GM12864 (cell line): Measurements from ENCODE around the gene NDUFS1.
A peak's percentile ranks its signal among the peaks of the same experiment; 100 is the strongest.
"Not testable (repeated sequence)": the region's sequence is repeated elsewhere in the genome, so short reads cannot be mapped to it uniquely, and the experiment has no call there.

ENCODE experiments used
- DNase-seq: peaks from one replicate; pipeline ENCODE4 v3.0.0-alpha.2; 2011; ENCODE audit warnings: low read depth
- H3K4me3 ChIP-seq: 2 replicates; pipeline ENCODE4 v1.5.1; 2011; ENCODE audit warnings: mild to moderate bottlenecking, low read depth, low read length, control low read depth
- TF ChIP-seq, protein P1 (sequence below): IDR thresholded peaks from 2 replicates; pipeline ENCODE4 v1.5.1; 2011; ENCODE audit warnings: low read depth, mild to moderate bottlenecking, moderate library complexity, low read length, control low read depth, inconsistent platforms; ENCODE audit errors: missing control alignments

The NDUFS1 gene

DNA sequence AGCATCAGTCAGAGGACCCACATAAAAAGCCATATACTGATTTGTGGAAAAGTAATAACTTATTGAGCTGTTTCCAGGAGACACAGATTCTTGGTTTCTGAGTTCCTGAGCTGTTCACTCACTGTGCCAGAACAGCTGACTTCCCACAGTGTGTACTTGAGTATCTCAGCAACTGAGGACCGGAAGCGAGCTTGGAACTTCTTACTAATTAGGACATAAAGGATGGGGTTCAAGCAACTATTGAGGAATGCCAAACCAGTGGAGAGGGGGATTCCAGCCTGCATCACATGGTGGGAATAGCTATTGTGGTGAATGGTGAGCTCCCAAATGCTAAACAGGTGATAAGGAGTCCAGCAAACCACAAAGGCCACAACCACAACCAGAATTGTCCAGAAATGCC is 16.9 kb upstream of the NDUFS1 start:
- no peak for DNase-seq
- TF ChIP-seq, protein P1, sequence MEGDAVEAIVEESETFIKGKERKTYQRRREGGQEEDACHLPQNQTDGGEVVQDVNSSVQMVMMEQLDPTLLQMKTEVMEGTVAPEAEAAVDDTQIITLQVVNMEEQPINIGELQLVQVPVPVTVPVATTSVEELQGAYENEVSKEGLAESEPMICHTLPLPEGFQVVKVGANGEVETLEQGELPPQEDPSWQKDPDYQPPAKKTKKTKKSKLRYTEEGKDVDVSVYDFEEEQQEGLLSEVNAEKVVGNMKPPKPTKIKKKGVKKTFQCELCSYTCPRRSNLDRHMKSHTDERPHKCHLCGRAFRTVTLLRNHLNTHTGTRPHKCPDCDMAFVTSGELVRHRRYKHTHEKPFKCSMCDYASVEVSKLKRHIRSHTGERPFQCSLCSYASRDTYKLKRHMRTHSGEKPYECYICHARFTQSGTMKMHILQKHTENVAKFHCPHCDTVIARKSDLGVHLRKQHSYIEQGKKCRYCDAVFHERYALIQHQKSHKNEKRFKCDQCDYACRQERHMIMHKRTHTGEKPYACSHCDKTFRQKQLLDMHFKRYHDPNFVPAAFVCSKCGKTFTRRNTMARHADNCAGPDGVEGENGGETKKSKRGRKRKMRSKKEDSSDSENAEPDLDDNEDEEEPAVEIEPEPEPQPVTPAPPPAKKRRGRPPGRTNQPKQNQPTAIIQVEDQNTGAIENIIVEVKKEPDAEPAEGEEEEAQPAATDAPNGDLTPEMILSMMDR, result no peak
- no peak overlapping the region for H3K4me3 ChIP-seq

DNA sequence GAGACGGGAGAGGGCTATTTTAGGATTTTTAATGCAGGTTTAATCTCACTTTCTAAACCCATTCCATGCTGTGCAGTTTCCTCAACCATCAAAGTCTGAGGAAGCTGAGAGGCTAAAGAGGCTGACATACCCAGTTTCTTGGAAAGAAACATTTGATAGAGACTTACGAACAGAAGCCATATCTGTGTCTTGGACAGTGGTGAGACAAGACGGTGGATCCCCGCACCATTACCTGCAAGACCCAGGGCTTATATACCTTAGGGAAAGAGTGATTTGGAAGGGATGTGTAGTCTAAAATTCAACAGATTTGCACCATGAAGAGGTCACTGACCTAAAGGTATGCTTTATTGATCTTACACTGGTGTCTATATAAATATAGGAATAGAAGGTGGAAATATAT is 13.9 kb upstream of the NDUFS1 start:
- TF ChIP-seq, protein P1, result no peak
- no peak overlapping the region for H3K4me3 ChIP-seq
- DNase-seq, result no peak

DNA sequence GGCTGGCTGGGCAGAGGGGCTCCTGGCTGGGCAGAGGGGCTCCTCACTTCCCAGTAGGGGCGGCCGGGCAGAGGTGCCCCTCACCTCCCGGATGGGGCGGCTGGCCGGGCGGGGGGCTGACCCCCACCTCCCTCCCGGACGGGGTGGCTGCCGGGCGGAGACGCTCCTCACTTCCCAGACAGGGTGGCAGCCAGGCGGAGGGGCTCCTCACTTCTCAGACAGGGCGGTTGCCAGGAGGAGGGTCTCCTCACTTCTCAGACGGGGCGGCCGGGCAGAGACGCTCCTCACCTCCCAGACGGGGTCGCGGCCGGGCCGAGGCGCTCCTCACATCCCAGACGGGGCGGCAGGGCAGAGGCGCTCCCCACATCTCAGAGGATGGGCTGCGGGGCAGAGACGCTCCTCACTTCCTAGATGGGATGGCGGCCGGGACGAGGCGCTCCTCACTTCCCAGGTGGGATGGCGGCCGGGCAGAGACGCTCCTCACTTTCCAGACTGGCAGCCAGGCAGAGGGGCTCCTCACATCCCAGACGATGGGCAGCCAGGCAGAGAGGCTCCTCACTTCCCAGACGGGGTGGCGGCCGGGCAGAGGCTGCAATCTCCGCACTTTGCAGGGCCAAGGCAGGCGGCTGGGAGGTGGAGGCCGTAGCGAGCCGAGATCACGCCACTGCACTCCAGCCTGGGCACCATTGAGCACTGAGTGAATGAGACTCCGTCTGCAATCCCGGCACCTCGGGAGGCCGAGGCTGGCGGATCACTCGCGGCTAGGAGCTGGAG is 12.6 kb upstream of the NDUFS1 start:
- not testable (repeated sequence) for H3K4me3 ChIP-seq, DNase-seq

DNA sequence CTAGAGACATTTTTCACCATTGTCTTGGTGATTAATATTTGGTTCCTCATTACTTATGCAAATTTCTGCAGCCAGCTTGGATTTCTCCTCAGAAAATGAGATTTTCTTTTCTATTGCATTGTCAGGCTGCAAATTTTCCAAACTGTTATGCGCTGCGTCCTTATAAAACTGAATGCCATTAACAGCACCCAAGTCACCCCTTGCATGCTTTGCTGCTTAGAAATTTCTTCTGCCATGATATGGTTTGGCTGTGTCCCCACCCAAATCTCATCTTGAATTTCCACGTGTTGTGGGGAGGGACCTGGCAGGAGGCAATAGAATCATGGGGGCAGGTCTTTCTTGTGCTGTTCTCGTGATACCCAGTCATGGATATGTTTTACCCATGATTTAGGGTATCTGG is 9.0 kb upstream of the NDUFS1 start:
- not testable (repeated sequence) for DNase-seq, H3K4me3 ChIP-seq

DNA sequence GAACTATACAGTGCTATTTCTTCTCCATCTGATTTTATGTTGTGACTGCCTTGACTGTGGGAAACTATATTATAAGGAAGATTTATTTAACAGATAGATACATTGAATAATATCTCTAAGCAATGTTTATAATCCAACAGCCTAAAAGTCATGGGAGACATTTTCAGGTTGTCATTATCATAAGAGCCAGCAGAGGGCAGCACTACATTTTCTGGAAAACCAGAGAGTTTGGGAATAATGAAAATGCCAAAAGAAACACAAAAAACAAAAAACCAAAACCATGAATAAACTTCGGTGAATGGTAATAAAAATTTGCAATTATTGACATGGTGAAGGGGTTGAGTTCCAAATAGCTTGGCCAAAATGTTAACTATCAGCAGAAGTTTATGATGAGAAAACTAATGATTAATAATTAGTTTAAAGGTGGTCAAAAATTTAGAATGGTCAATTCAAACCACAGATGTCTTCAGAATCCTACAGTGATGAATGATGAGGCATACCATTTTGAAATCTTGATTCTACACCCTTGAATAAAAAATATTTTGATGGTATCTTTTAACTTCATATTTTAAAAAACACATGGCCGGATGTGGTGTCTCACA is 5.1 kb upstream of the NDUFS1 start:
- no peak overlapping the region for H3K4me3 ChIP-seq
- DNase-seq, result no peak
- TF ChIP-seq, protein P1, result peak; percentile 61

DNA sequence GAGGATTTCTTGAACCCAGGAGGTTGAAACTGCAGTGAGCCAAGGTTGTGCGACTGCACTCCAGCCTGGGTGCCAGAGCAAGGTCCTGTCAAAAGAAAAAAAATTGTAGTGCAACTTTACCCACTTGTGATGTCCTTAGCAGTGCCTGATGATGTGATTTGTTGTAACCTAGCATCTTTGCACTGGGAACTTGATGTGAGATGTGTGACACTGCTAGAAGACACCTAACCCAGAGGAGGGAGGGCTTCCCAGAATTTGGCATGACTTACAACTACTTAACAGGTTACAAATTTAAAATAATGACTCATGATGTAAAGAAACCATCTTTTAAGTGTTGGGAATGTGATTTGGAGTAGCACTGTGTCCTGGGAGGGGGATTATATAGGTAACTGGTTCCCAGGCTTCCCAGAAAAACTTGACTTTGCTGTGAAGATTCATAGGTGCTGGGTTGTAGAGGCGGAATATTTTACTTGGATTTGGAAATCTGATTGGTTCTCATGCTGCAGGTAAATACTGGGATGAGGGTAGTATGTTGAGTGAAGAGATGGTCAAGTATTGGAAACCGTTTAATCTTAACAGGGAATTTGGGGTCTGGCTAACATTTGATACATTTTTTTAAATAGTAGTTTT is 4.1 kb upstream of the NDUFS1 start:
- DNase-seq, result no peak
- TF ChIP-seq, protein P1, result no peak
- no peak overlapping the region for H3K4me3 ChIP-seq

DNA sequence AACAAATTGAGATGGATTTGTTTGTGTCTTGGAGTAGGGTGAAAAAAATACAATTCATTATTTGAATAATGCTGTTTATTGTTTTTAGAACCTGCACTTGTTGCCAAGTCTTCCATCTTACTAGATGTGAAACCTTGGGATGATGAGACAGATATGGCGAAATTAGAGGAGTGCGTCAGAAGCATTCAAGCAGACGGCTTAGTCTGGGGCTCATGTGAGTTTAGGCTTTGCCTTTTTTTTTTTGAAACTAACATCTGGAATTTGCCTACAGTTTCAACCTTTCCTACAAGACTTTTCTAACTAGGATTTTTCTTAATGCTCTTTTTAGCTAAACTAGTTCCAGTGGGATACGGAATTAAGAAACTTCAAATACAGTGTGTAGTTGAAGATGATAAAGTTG is 3.2 kb upstream of the NDUFS1 start:
- DNase-seq, H3K4me3 ChIP-seq: not testable (repeated sequence)

DNA sequence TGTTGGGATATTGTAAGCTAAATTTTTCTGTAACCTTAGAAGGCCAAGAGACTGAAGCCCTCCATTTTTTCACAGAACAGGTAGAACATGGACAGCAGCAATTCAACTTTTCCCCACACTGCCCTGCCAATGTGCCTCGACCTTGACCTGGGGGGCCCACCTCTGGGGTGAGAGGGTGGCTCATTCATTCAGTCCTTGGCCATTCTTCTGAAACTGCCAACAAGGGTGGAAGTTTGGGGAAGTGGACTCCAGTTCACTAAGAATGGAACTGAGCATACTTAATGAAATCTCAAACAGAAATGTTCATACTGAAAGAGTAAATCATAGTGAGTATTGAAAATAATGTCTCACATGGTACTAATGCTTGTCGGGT is 1.5 kb upstream of the NDUFS1 start:
- peak overlapping the region; percentile 100 for H3K4me3 ChIP-seq
- DNase-seq, result no peak
- TF ChIP-seq, protein P1, result no peak
